CD14-positive monocyte (primary cell): Measurements from ENCODE around the gene ANKIB1. TPM values are rescaled to one million over a fixed set of nuclear protein-coding genes. Genes with fewer than 3 reads are reported as not detected.
A peak's percentile ranks its signal among the peaks of the same experiment; 100 is the strongest.

Source experiments
- DNase-seq, 3 donors: peaks; one replicate each; pipeline ENCODE4 v3.0.0-alpha.2; 2011 to 2022
- H2AFZ ChIP-seq: 2 replicates; pipeline ENCODE4 v1.6.0; 2012; ENCODE audit warnings: mild to moderate bottlenecking, low read depth, low read length, inconsistent platforms; ENCODE audit not compliant: insufficient read depth, poor library complexity, severe bottlenecking
- H3K27ac ChIP-seq, 2 donors: 1 replicate in 1 of 2; 2 replicates in 1 of 2; pipeline ENCODE4 v1.5.1; 2012 to 2013; ENCODE audit warnings: low read length in 2 of 2, control low read depth in 1 of 2, inconsistent platforms in 1 of 2, low read depth in 1 of 2, mild to moderate bottlenecking in 1 of 2
- H3K27me3 ChIP-seq, 2 donors: one replicate each; pipeline versions ENCODE4 v1.6.0 to v1.6.1; 2011 to 2013; ENCODE audit warnings: low read length in 2 of 2; ENCODE audit not compliant: control insufficient read depth in 2 of 2, insufficient read depth in 2 of 2
- H3K36me3 ChIP-seq, 2 donors: replicated peaks in 1 of 2; 1 replicate in 1 of 2; 2 replicates in 1 of 2; pipeline versions ENCODE4 v1.5.1 to v1.6.1; 2012 to 2013; ENCODE audit warnings: low read length in 2 of 2, control low read depth in 1 of 2, inconsistent platforms in 1 of 2, mild to moderate bottlenecking in 1 of 2; ENCODE audit not compliant: insufficient read depth in 2 of 2, control insufficient read depth in 1 of 2
- H3K4me1 ChIP-seq, 2 donors: 1 replicate in 1 of 2; 2 replicates in 1 of 2; pipeline versions ENCODE4 v1.5.1 to v1.6.1; 2012 to 2013; ENCODE audit warnings: low read length in 2 of 2, control low read depth in 1 of 2, inconsistent platforms in 1 of 2, mild to moderate bottlenecking in 1 of 2, moderate library complexity in 1 of 2; ENCODE audit not compliant: insufficient read depth in 2 of 2, control insufficient read depth in 1 of 2
- H3K4me2 ChIP-seq: replicated peaks from 2 replicates; pipeline ENCODE3; 2012; ENCODE audit warnings: low read length, moderate library complexity, mild to moderate bottlenecking; ENCODE audit not compliant: poor library complexity, severe bottlenecking; ENCODE audit errors: extremely low read depth
- H3K4me3 ChIP-seq, 3 experiments: fragments of 200-600 bp in 1 of 3; sonication (generic) in 1 of 3; replicated peaks in 1 of 3; 1 replicate in 2 of 3; 2 replicates in 1 of 3; pipeline ENCODE4 v1.5.1; 2011 to 2013; ENCODE audit warnings: low read length in 3 of 3, mild to moderate bottlenecking in 3 of 3, control low read depth in 2 of 3, low read depth in 2 of 3, inconsistent platforms in 1 of 3, moderate library complexity in 1 of 3
- H3K79me2 ChIP-seq: 2 replicates; pipeline ENCODE4 v1.6.0; 2012; ENCODE audit warnings: mild to moderate bottlenecking, control low read depth, inconsistent platforms, low read length, moderate library complexity; ENCODE audit not compliant: insufficient read depth
- H3K9ac ChIP-seq: 2 replicates; pipeline ENCODE4 v1.6.0; 2017; ENCODE audit warnings: low read length, mild to moderate bottlenecking; ENCODE audit not compliant: insufficient read depth, poor library complexity, severe bottlenecking
- H3K9me3 ChIP-seq, 2 donors: replicated peaks in 1 of 2; 1 replicate in 1 of 2; 2 replicates in 1 of 2; pipeline versions ENCODE4 v1.5.1 to v1.6.1; 2012 to 2013; ENCODE audit warnings: low read length in 2 of 2, control low read depth in 1 of 2; ENCODE audit not compliant: control insufficient read depth in 1 of 2, insufficient read depth in 1 of 2
- H4K20me1 ChIP-seq: 2 replicates; pipeline ENCODE4 v1.6.0; 2012; ENCODE audit warnings: mild to moderate bottlenecking, low read length, control low read depth, moderate library complexity; ENCODE audit not compliant: insufficient read depth
- H3K27ac Mint-ChIP-seq, 7 donors: one replicate each; pipeline ENCODE4 v1.8.0; 2020; ENCODE audit warnings: mild to moderate bottlenecking in 7 of 7, mixed read lengths in 7 of 7, moderate library complexity in 6 of 7, inconsistent platforms in 2 of 7
- H3K27me3 Mint-ChIP-seq, 3 donors: one replicate each; pipeline ENCODE4 v1.8.0; 2021 to 2022; ENCODE audit warnings: low read depth in 3 of 3, mild to moderate bottlenecking in 3 of 3, mixed read lengths in 3 of 3, moderate library complexity in 3 of 3, inconsistent platforms in 1 of 3
- H3K36me3 Mint-ChIP-seq, 2 donors: one replicate each; pipeline ENCODE4 v1.8.0; 2020; ENCODE audit warnings: mixed read lengths in 2 of 2, inconsistent platforms in 1 of 2, mild to moderate bottlenecking in 1 of 2
- H3K4me1 Mint-ChIP-seq: one replicate; pipeline ENCODE4 v1.8.0; 2020; ENCODE audit warnings: mild to moderate bottlenecking, mixed read lengths
- H3K4me3 Mint-ChIP-seq, 2 donors: one replicate each; pipeline ENCODE4 v1.8.0; 2020; ENCODE audit warnings: mild to moderate bottlenecking in 2 of 2, mixed read lengths in 2 of 2, moderate library complexity in 1 of 2
- H3K9me3 Mint-ChIP-seq, 7 donors: one replicate each; pipeline ENCODE4 v1.8.0; 2020 to 2022; ENCODE audit warnings: mixed read lengths in 7 of 7, mild to moderate bottlenecking in 6 of 7, moderate library complexity in 6 of 7, inconsistent platforms in 2 of 7
- CTCF ChIP-seq: fragments of 200-600 bp; IDR thresholded peaks from one replicate; pipeline ENCODE4 v1.8.0; 2022; ENCODE audit warnings: antibody characterized with exemption, mild to moderate bottlenecking
- WGBS: methylation state at CpG from one replicate; pipeline ENCODE4 v1.1.5; 2013; ENCODE audit warnings: missing lambda C conversion rate; ENCODE audit not compliant: insufficient coverage; 5-methylcytosine and 5-hydroxymethylcytosine counted together
- intact Hi-C, 2 donors: fragments of 100-400 bp; cut with micrococcal nuclease; formaldehyde crosslinking; loops; one replicate each; pipeline versions ENCODE4 v1.15.0 to v1.15.1; 2023
- polyA plus RNA-seq, 3 donors: library from polyadenylated mRNA; depleted of rRNA in 1 of 3; unstranded in 2 of 3; stranded (reverse) in 1 of 3; fragments of 300-500 nt in 2 of 3; fragments of >200 nt in 1 of 3; fragmentation: Illumina TruSeq in 2 of 3; gene quantifications; 1 replicate in 2 of 3; 2 replicates in 1 of 3; pipeline ENCODE4 v1.2.3, GENCODE V29; 2012 to 2021

ANKIB1 gene
- polyA plus RNA-seq, 3 donors = 4.8 to 16.8 (median 5.7) TPM

DNA sequence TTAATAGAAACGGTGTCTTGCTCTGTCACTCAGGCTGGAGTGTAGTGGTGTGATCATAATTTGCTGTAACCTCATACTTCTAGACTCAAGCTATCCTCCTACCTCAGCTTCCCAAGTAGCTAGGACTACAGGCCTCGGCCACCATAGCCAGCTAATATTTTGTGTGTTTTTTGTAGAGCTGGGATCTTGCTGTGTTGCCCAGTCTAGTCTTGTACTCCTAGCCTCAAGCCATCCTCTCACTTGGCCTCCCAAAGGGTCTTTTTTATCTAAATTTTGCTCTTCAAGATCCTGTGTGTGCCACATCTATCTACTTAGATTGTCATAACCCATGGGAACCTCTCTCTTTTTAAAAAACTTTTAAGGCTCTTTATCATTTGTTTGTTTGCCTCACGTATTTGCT is 50.5 kb downstream of the ANKIB1 start:
- no peak overlapping the region for H2AFZ ChIP-seq
- Mint-ChIP-seq H3K4me1 (peaks cover 2% of the 10 kb centered on the region), H3K36me3 (peaks cover 30 to 36% of the 10 kb centered on the region in 2 donors), H3K27me3 (no peaks in the 10 kb centered on the region), H3K4me3 (no peak overlapping the region), H3K9me3 (no peaks in the 10 kb centered on the region), H3K27ac (peak overlapping the region in 2 of 7 donors; percentile 11 to 12)
- no peak for DNase-seq
- no peak overlapping the region for H3K4me2 ChIP-seq
- no peaks in the 10 kb centered on the region for H3K4me1 ChIP-seq
- H3K27ac ChIP-seq = no peak overlapping the region
- TF ChIP-seq CTCF = no peak
- H3K27me3 ChIP-seq = no peaks in the 10 kb centered on the region
- peaks cover 11 to 39% of the 10 kb centered on the region in 2 donors for H3K36me3 ChIP-seq
- H4K20me1 ChIP-seq = peaks cover 4% of the 10 kb centered on the region
- intact Hi-C loops = no loop called here
- no peak overlapping the region for H3K9ac ChIP-seq
- no peaks in the 10 kb centered on the region for H3K9me3 ChIP-seq
- no peak overlapping the region for H3K4me3 ChIP-seq
- no CpG with 5 or more reads among the region's 3 CpGs for WGBS
- H3K79me2 ChIP-seq = no peaks in the 10 kb centered on the region

- Histone ChIP-seq H3K27ac (no peak overlapping the region), H3K9ac (no peak overlapping the region), H2AFZ (no peak overlapping the region), H4K20me1 (peaks cover 4% of the 10 kb centered on the region), H3K9me3 (no peaks in the 10 kb centered on the region), H3K4me1 (no peaks in the 10 kb centered on the region), H3K79me2 (no peaks in the 10 kb centered on the region), H3K4me3 (no peak overlapping the region), H3K36me3 (peaks cover 13 to 44% of the 10 kb centered on the region in 2 donors), H3K4me2 (no peak overlapping the region), H3K27me3 (no peaks in the 10 kb centered on the region)
- intact Hi-C loops = no loop called here
- Mint-ChIP-seq H3K27me3 (no peaks in the 10 kb centered on the region), H3K36me3 (peaks cover 33 to 37% of the 10 kb centered on the region in 2 donors), H3K4me3 (no peak overlapping the region), H3K27ac (no peak overlapping the region), H3K9me3 (no peaks in the 10 kb centered on the region), H3K4me1 (peaks cover 2% of the 10 kb centered on the region)
- no peak for DNase-seq
- 100% methylated on average over 2 of the region's 3 CpGs for WGBS
- TF ChIP-seq CTCF = no peak
Observed at GRCh38 chr7:92296880-92297445, 51.2 kb downstream of the ANKIB1 start.
